CD4-positive, alpha-beta T cell treated with Interleukin-17A for 1 hour (primary cell): ENCODE measurements around the gene RNF151.
"Not testable (repeated sequence)": the region's sequence is repeated elsewhere in the genome, so short reads cannot be mapped to it uniquely, and the experiment has no call there.

Experiments used
- DNase-seq: peaks from one replicate; pipeline ENCODE4 v3.0.0-alpha.2; 2020

Gene RNF151

GRCh38 chr16:1960665-1961630 lies 5.7 kb upstream of the RNF151 start:
- DNase-seq = peak; percentile 49

- no peak for DNase-seq
These were observed 5.0 kb upstream of the RNF151 start for GRCh38 chr16:1961651-1962067.

- DNase-seq = not testable (repeated sequence)
These were observed 4.2 kb upstream of the RNF151 start for GRCh38 chr16:1962161-1963153.

DNA sequence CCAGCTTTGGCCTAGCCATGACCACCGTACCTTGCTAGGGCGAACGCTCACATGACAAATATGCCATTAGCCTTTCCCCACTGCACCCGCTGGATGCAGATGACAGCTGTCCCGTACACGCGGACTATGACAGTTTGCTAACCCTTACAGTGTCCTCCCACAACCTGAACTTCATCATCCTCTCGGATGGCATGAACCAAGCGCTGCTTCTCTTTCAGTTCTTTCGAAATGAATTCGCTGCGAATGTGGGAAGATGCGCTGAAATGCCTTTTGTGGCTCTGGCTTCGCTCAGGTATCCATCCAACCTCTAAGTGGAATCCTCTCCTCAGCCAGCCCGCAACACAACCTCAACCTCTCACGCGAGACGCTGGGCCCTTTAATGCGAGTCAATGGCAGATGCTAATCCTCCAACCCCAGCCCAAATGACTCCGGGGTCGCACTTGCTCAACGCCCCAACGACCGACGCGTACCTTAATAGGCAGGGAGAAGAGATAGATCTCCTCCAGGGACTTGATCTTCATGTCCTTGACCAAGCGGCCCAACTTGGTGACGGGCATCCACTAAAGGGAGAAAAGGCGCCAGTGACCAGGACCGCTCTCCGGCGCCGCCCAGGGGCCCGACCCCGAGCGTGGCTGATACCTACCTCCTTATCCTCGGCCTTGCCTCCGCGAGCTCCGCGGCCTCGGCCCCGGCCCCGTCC lies 2.7 kb upstream of the RNF151 start:
- peak; percentile 57 for DNase-seq

- peak; percentile 99 for DNase-seq
These were observed 1.9 kb upstream of the RNF151 start, which contains the start of gene RPS2 for GRCh38 chr16:1964506-1965395. RPS2 (minus strand) TSS chr16:1964826; CDS start chr16:1964625, 201 bp downstream.

DNA sequence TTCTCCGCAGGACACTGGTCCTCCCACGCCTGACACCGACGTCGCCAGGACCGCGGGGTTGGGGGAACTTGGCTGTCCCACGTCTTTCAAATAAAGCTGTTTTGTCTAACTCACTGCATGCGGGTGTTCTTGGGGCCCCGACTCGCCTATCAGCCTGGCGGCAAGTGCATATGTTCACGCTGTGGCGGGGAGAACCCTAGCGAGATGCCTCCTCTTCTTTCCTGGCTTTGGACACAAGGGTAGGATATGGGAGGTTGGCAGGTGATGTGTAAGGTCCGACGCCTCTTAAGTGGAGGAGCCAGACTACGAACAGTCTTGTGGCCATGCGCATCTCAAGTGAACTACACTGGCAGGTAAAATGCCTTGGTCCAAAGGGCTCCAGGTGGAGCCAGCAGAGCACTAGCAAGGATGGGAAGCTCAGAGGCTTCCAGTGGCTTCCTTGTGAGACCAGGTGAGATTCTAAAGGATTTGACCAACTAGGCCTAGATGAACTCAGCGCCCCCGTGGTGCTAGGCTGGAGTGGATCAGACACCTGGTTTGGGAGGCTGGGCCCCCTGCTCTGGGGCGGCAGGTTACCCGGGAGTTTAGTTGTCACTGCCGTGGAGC lies 1.2 kb upstream of the RNF151 start:
- no peak for DNase-seq

DNA sequence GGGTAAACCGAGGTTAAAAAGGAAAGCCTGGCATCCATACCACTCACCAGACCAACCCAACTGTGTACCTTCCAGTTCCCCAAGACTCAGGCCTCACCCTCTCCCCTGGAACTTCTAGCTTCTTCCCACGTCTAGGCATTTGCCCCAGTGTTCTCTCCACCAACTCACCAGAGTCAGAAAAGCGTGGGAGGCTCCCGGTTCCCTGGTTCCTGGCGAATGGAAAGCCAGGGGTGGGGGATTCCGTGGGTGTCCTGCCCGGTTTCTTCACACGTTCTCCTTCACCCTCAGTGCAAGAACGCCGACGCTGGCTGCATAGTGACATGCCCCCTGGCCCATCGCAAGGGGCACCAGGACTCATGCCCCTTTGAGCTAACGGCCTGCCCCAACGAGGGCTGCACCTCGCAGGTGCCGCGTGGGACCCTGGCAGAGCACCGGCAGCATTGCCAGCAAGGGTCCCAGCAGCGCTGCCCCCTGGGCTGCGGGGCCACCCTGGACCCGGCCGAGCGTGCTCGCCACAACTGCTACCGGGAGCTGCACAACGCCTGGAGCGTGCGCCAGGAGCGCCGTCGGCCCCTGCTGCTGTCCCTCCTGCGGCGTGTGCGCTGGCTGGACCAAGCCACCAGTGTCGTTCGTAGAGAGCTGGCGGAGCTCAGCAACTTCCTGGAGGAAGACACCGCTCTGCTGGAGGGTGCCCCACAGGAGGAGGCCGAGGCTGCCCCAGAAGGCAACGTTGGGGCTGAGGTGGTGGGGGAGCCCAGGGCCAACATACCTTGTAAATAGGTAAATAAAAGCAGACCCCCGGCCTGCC lies 1.7 kb downstream of the RNF151 start:
- DNase-seq = no peak

- peak; percentile 97 for DNase-seq
These were observed 5.3 kb downstream of the RNF151 start, which contains the start of gene TBL3 for GRCh38 chr16:1971796-1972489. TBL3 (plus strand) TSS chr16:1972053; CDS start chr16:1972165, 112 bp downstream.

DNA sequence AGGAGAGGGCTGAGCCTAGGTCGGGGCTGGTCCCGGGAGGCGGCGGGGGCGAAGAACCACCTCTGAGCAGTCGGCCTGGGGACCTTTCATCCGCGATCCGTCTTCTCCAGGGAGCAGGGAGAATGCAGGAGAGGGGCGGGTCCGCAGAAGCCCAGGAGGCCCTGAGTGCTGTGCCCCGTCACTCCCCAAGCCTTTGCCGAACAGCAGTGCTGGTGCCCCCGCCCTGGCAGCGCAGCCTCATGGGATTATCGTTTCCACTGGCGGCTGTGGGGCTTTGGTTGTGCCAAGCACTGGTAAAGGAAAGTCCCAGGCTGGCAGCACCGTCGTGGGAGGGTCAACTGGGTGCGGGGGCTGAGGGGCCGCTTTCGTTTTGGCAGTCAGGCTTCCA lies 5.8 kb downstream of the RNF151 start:
- DNase-seq = no peak

GRCh38 chr16:1973461-1974156 lies 7.0 kb downstream of the RNF151 start:
- DNase-seq = no peak

- DNase-seq = no peak
These were observed 7.8 kb downstream of the RNF151 start for GRCh38 chr16:1974157-1975070.

- DNase-seq = no peak
These were observed 9.0 kb downstream of the RNF151 start for GRCh38 chr16:1975432-1976215.

DNA sequence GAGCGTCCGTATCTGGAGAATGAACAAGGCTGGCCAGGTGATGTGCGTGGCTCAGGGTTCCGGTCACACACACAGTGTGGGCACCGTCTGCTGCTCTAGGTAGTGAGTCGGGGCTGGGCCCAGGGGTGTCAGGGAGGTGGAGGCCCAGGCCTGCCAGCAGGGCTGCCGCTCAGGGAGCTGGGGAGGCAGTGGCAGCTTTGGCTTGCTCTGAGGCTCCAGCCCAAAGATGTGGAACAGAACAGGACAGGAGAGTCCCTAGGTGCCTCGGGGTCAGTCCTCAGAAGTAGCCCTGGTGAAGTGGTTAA lies 9.5 kb downstream of the RNF151 start:
- DNase-seq = no peak

GRCh38 chr16:1976951-1977874 lies 10.6 kb downstream of the RNF151 start:
- no peak for DNase-seq

DNA sequence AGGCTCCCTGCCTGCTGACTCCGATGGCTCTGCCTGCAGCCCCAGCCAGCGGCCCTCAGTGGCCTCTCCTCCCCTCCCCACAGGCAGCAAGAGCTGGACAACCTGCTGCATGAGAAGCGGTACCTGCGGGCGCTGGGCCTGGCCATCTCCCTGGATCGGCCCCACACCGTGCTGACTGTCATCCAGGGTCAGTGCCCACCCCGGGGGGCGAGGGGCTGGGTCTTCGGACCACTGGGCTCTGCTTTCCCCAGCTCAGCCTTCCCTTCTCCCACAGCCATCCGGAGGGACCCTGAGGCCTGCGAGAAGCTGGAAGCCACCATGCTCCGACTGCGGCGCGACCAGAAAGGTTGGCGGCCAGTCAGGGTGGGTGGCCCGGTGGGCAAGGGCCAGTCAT lies 11.2 kb downstream of the RNF151 start:
- no peak for DNase-seq
